ENCODE measurements around the gene LEFTY1.

Gene LEFTY1

GRCh38 chr1:225880222-225880588 is 8.7 kb downstream of the LEFTY1 start:
- Histone ChIP-seq H3K4me2 (ENCODE audit: insufficient read depth, low read length) (peak overlapping the region; percentile 88), H3K4me1 (ENCODE audit: insufficient read depth, low read length) (peaks cover 44% of the 10 kb centered on the region), H3K27ac (ENCODE audit: low read length) (peak overlapping the region; percentile 79), H3K27me3 (ENCODE audit: insufficient read depth, low read length, poor library complexity) (peaks cover 9% of the 10 kb centered on the region), H3K9ac (ENCODE audit: low read depth, low read length) (peak overlapping the region; percentile 33; the same call in 1 of the 2 replicates), H2AFZ (ENCODE audit: low read depth, low read length) (no peak overlapping the region), H3K4me3 (ENCODE audit: low read depth in 1 of 2, low read length in 2 of 2) (peak overlapping the region in 1 of 2 experiments; percentile 84; a peak in 2 of 4 replicates), H4K20me1 (ENCODE audit: insufficient read depth, low read length) (peaks cover 3% of the 10 kb centered on the region; the same call in 1 of the 2 replicates), H3K36me3 (ENCODE audit: insufficient read depth, low read length) (peaks cover 3% of the 10 kb centered on the region; the same call in 1 of the 2 replicates), H3K79me2 (ENCODE audit: insufficient read depth, low read length) (no peaks in the 10 kb centered on the region), H3K9me3 (ENCODE audit: insufficient read depth, low read length, severe bottlenecking) (no peaks in the 10 kb centered on the region)
- TF ChIP-seq CTCF (IDR thresholded peaks at IDR 0.05; ENCODE audit: borderline replicate concordance, extremely low read depth, low read length, poor library complexity, severe bottlenecking), result no peak
- no peak for TF ChIP-seq EZH2 (IDR thresholded peaks at IDR 0.05; ENCODE audit: borderline replicate concordance, low read depth, low read length, severe bottlenecking)
- DNase-seq, result peak; percentile 61
- ATAC-seq (ENCODE audit: insufficient read depth, low read depth), result peak; percentile 61

GRCh38 chr1:225879521-225880221 is 9.3 kb downstream of the LEFTY1 start:
- Histone ChIP-seq H3K4me1 (ENCODE audit: insufficient read depth, low read length) (peaks cover 44% of the 10 kb centered on the region), H3K9ac (ENCODE audit: low read depth, low read length) (peak overlapping the region; percentile 33; the same call in 1 of the 2 replicates), H3K36me3 (ENCODE audit: insufficient read depth, low read length) (peaks cover 3% of the 10 kb centered on the region; the same call in 1 of the 2 replicates), H3K27me3 (ENCODE audit: insufficient read depth, low read length, poor library complexity) (peaks cover 9% of the 10 kb centered on the region), H3K79me2 (ENCODE audit: insufficient read depth, low read length) (no peaks in the 10 kb centered on the region), H4K20me1 (ENCODE audit: insufficient read depth, low read length) (peaks cover 3% of the 10 kb centered on the region; the same call in 1 of the 2 replicates), H3K27ac (ENCODE audit: low read length) (peak overlapping the region; percentile 79), H3K4me3 (ENCODE audit: low read depth in 1 of 2, low read length in 2 of 2) (peak overlapping the region in 1 of 2 experiments; percentile 42; a peak in 2 of 4 replicates), H2AFZ (ENCODE audit: low read depth, low read length) (no peak overlapping the region), H3K4me2 (ENCODE audit: insufficient read depth, low read length) (peak overlapping the region; percentile 88), H3K9me3 (ENCODE audit: insufficient read depth, low read length, severe bottlenecking) (no peaks in the 10 kb centered on the region)
- DNase-seq (peak; percentile 76), ATAC-seq (ENCODE audit: insufficient read depth, low read depth) (peak; percentile 80)
- TF ChIP-seq CTCF (IDR thresholded peaks at IDR 0.05; ENCODE audit: borderline replicate concordance, extremely low read depth, low read length, poor library complexity, severe bottlenecking) (no peak), EZH2 (IDR thresholded peaks at IDR 0.05; ENCODE audit: borderline replicate concordance, low read depth, low read length, severe bottlenecking) (no peak)

GRCh38 chr1:225878282-225878681 is 10.7 kb downstream of the LEFTY1 start:
- DNase-seq, result no peak
- peaks cover 44% of the 10 kb centered on the region for H3K4me1 ChIP-seq (ENCODE audit: insufficient read depth, low read length)
- no peak overlapping the region for H3K4me2 ChIP-seq (ENCODE audit: insufficient read depth, low read length)
- no peak overlapping the region for H3K9ac ChIP-seq (ENCODE audit: low read depth, low read length)
- H3K9me3 ChIP-seq (ENCODE audit: insufficient read depth, low read length, severe bottlenecking), result no peaks in the 10 kb centered on the region
- no peak for TF ChIP-seq EZH2 (IDR thresholded peaks at IDR 0.05; ENCODE audit: borderline replicate concordance, low read depth, low read length, severe bottlenecking)
- no peak for TF ChIP-seq CTCF (IDR thresholded peaks at IDR 0.05; ENCODE audit: borderline replicate concordance, extremely low read depth, low read length, poor library complexity, severe bottlenecking)
- no peak overlapping the region for H2AFZ ChIP-seq (ENCODE audit: low read depth, low read length)
- H4K20me1 ChIP-seq (ENCODE audit: insufficient read depth, low read length), result peaks cover 3% of the 10 kb centered on the region; the same call in 1 of the 2 replicates
- H3K27ac ChIP-seq (ENCODE audit: low read length), result no peak overlapping the region
- peaks cover 9% of the 10 kb centered on the region for H3K27me3 ChIP-seq (ENCODE audit: insufficient read depth, low read length, poor library complexity)
- H3K4me3 ChIP-seq (ENCODE audit: low read depth in 1 of 2, low read length in 2 of 2), result no peak overlapping the region
- H3K36me3 ChIP-seq (ENCODE audit: insufficient read depth, low read length), result peaks cover 6% of the 10 kb centered on the region; the same call in 1 of the 2 replicates
- H3K79me2 ChIP-seq (ENCODE audit: insufficient read depth, low read length), result no peaks in the 10 kb centered on the region
- no peak for ATAC-seq (ENCODE audit: insufficient read depth, low read depth)

All from DND-41 (cell line).